NCI-H2171 (cell line): ENCODE measurements around the gene LTBP2.
"Not testable (repeated sequence)": the region's sequence is repeated elsewhere in the genome, so short reads cannot be mapped to it uniquely, and the experiment has no call there.

Experiments used
- DNase-seq: peaks from one replicate; lab custom pipeline; 2025; lab: John Stamatoyannopoulos, UW

LTBP2 gene

GRCh38 chr14:74482571-74482970, 129.5 kb downstream of the LTBP2 start:
- no peak for DNase-seq

DNA sequence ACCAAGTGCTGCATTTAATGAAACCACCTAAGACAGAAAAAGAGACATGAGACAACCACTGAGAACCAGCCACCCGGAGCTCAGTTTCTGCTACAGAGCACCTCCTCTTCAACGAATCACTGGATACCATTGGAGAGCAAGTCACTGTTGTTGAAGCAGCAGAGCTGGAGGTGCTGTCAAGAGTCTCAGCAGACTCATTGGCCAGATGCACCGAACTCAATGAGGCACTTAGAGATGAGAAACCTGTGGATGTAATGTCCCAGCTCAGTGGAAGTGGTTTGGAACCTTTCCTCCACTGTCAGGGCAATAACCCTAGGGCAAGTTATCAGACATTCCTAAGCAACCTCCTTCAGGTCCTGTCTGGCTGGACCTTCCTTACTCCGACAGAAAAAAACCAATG, 132.0 kb downstream of the LTBP2 start:
- DNase-seq: no peak

GRCh38 chr14:74478996-74479635, 132.9 kb downstream of the LTBP2 start:
- DNase-seq: peak; percentile 61

- DNase-seq: no peak
These were observed 135.4 kb downstream of the LTBP2 start for GRCh38 chr14:74476607-74477006.

GRCh38 chr14:74476107-74476506, 135.9 kb downstream of the LTBP2 start:
- no peak for DNase-seq

DNA sequence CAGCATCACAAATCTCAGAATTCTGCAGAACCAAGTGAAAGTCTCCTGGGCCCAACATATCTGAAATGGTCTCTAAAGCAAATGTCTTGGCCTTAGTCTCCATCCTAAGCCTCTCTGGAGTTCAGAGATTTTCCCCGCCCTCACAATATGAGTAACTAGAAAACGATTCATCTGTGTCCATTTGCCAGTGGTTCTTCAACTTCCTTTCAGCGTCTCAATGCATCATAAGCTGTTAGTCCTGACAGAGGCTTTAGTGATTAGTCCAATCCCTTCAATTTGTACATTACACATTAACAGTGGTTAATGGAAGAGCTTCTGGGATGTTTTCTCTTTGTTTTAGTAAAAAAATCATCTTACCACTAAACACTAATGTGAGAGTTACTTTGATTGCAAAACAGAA, 136.4 kb downstream of the LTBP2 start:
- DNase-seq: no peak

DNA sequence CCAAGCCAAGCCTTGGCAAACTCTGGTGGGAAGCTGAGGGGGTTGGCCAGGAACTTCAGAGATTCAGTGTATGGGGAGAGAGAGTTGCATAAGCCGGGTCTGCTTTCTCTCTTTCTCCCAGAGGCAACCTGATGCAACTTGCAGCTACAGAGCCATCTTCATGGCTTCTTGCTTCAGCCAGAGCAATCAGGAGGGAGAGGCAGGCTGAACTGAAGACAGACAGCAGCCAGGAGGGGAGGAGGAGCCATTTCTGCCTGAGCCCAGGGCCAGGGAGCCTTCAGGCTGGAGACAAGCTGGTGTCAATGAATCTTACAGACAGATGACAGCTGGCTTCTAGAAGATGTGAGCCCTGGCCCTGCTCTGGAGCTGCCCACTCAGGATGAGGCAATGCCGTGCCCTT, 137.7 kb downstream of the LTBP2 start:
- DNase-seq: peak; percentile 41

GRCh38 chr14:74472601-74473000, 139.4 kb downstream of the LTBP2 start:
- DNase-seq: no peak

DNA sequence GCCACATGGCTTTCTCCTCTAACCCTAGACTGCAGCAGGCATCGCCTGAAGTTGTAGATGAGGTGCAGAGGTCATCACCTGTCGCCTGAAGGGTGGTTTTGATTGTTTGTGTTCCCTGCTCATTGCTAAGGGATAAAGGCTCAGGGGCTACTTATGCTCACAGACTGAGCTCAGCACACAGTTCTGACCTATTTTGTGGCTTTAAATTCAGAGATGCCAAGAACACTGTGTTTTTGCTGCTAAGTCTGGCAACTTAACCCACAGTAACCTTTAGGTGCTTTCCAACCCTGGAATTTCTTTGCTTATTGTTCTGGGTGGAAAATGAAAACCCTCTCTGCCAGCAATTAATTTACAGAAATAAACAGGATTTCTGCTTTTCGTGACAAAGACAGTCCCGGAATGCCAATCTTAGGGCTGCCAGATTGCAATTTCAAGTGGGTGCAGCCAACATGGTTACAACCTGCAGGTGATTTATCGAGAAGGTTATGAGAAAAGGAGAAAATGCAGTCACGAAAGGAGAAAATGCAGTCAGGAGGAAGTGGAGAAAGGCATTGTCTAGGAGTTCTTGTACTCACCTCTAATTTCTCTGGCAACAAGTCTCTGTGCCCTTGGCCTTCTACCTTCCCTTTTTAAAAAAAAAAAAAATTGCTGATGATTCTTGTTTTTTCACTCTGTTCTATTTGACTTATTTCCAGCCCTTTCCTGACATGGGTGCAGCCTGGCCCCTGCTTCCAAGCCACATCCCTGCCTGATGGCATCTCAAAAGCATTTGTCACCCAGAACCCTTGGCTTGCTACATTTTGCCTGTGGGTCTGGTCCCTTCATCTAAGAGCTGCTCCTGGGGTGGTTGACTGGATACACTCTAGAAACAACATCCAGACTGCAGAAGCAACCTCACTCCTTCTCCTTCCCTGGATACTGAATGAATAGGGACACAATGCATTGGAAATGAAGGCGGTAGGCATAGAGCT, 142.2 kb downstream of the LTBP2 start:
- DNase-seq: no peak

GRCh38 chr14:74468513-74468912, 143.5 kb downstream of the LTBP2 start:
- no peak for DNase-seq

GRCh38 chr14:74465335-74465734, 146.7 kb downstream of the LTBP2 start:
- no peak for DNase-seq

DNA sequence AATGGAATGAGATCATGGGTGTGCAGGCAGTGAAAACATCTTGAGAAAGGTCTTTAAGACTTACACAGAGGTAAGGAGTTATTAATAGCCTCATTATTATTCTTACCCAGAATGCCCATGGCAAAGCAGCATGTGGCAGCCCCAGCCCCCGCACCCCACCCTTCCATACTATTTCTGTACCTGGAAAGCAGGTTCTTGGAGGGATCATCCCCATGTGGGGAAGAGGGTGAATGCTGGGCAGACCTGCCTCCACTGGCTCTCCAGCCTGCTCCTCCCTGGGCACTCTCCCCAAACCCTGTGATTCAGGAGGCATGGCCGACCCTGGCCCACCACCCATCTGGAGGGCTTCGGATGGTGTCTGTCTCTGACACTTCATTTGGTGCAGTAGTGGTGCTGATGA, 147.3 kb downstream of the LTBP2 start:
- DNase-seq: no peak

DNA sequence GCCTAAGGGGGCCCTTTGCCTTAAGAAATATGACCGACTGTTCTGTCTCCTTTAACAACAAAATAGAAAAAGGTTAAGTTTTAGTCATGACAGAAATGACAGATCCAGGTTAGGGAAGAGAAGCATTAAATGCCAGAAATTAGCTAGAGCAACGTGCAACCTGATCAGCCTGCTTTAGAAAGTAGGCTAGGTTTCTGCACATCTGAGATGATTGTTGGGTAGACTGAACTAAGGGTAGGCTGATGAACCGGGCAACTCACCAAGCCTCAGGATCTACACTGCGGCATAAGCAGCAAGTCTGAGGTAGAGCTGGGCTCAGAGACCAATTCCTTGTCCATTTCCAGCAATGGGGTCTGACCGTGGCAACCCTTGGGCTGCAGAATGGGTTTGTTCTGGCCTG, 148.3 kb downstream of the LTBP2 start:
- DNase-seq: no peak

DNA sequence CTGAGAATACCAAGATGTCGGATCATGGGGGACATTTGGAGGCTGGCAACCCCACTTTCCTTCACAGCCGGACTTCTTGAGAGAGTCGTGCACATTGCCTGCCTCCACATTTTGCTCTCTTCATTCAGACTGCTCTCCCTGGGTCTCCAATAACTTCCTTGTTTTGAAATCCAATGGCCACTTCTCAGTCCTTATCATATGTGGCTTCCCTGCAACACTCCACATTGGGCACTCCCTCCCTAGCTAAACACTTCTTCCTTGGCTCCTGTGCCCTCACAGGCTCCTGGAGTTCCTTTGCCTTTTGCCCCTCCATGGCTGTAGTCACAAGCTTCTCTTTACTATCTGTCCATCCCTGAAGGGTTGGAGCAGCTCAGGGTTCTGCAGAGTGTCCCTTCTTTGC, 149.0 kb downstream of the LTBP2 start:
- no peak for DNase-seq

DNA sequence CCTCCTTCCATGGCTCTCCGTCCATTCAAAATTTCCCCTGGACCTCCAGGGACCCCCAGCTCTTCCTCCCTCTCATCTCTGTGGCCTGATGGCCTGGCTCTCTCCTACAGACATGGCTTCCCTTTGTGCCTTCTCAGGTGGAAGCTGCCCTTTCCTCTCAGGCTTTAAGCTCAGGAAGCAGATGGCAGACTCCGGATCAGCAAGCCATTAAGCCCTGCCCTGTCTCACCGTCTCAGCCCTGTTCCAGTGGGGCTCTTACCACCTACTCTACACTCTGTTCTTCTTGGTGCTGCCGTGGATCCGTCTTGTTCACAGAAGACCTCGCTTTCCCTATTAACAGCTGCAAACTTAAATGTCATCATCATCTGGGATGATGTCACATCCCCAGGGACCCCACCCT, 152.1 kb downstream of the LTBP2 start:
- DNase-seq: peak; percentile 48

DNA sequence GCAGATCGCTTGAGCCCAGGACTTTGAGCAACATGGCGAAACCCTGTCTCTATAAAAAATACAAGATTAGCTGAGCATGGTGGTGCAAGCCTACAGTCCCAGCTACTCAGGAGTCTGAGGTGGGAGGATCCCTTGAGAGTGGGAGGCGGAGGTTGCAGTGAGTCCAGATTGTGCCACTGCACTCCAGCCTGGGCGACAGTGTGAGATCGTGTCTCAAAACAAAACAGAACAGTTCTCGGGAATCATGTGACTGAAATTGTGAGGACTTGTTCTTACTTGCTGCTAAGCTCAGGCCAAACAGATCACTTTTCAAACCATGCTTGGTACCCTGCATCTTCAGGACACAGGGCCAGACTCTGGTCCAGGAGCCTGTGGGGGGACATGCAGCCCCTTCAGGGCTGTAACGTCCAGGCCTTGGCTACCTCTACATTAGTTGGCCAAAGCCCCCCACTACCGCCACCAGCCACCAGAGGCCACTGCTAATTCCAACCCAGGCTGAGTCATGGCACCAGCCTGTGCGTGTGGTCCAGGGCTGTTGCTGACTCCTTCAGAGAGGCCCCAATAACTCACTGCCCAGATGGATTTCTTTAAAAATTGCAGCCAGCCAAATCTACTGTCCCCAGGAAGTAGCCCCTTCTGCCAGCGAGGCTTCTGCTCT, 152.6 kb downstream of the LTBP2 start:
- DNase-seq: peak; percentile 34

- DNase-seq: peak; percentile 47
These were observed 154.5 kb downstream of the LTBP2 start for GRCh38 chr14:74457565-74457895.

DNA sequence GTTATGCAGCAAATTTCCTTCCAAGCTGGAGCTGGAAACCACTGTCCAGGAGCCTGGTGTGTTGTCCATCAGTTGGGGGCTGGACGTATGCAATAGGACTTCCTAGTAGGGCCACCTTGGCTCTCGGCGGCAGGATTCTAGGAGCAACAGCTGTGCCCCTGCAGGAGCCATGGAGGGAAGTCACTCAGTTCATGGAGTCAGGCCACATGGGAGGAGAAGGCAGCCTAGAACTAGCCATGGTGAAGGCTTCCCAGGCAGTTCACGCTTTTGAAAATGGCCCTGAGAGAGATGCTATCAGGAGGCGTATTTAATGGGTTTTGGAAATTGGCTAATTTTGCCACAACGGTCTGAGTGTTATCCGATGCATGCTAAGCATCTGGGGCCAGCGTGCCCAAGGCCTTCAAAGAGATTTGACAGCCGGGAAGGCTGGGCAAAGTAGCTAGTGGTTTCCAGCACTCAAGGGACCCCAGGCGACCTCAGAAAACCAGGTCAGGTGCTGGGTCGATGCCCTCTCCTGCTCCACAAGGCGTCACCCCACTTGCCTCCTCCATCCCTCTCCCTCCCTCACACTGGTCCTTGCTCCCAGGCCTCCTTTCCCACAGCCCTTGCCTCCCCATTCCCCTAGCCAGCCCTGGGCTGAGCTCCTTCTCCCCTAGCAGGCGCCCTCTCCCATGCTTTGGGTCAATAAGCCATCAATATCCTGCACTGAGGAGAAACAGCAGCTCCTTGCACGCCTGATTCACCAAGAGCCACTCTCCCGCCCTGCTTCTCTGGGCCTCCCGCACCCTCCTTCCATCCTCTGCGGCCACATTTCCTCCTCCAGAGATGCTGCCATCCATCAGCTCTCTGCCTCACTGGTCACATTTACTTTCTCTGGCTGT, 155.1 kb downstream of the LTBP2 start:
- DNase-seq: no peak

- DNase-seq: not testable (repeated sequence)
These were observed 157.6 kb downstream of the LTBP2 start for GRCh38 chr14:74454397-74454796.
